GM20000 (cell line): Measurements from ENCODE around the gene OR10AD1.
"Not testable (repeated sequence)": the region's sequence is repeated elsewhere in the genome, so short reads cannot be mapped to it uniquely, and the experiment has no call there.

ENCODE experiments used
- DNase-seq: peaks from one replicate; pipeline ENCODE4 v3.0.0; 2012; ENCODE audit warnings: low spot score
- CTCF ChIP-seq: IDR thresholded peaks from 2 replicates; pipeline ENCODE4 v1.5.1; 2012; ENCODE audit warnings: mild to moderate bottlenecking, control low read depth; ENCODE audit errors: extremely low read depth, missing control alignments

OR10AD1 gene

DNA sequence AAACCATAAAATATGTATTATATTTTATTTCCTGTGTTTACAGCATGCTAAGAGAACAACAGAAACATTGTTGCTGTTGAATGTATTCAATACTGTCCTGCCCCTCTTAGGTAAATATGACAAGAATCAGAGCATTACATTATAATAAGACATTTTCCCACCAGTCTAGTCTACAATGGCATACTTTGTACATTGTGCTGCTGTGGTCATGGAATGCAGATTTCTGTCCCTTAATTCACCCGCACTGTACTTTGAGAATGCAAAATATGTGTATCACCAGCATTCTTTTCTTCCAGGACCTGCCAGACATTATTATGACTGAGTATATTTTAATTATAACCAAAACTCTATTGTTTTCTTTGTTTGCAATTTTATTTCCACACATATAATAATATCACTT is 16.5 kb upstream of the OR10AD1 start:
- DNase-seq = no peak
- TF ChIP-seq CTCF = no peak

GRCh38 chr12:48216785-48217184 is 13.7 kb upstream of the OR10AD1 start:
- TF ChIP-seq CTCF = no peak
- DNase-seq = no peak

- DNase-seq = not testable (repeated sequence)
Measured at GRCh38 chr12:48209495-48209894, 6.4 kb upstream of the OR10AD1 start.

GRCh38 chr12:48202766-48203165 is 326 bp downstream of the OR10AD1 start:
- TF ChIP-seq CTCF = no peak
- no peak for DNase-seq

DNA sequence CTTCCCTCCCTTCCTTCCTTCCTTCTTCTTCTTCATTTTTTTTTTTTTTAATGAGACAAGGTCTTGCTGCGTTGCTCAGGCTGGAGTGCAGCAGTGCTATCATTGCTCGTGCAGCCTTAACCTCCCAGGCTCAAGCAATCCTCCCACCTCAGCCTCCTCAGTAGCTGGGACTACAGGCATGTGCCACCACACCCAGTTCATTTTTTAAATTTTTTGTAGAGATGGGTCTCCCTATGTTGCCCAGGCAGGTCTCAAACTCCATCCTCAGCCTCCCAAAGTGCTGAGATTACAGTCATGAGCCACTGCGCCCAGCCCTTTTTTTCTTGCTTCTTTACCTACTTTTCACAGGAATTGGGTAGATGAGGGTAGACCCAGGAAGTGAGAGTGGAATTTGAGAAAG is 1.6 kb downstream of the OR10AD1 start:
- DNase-seq = no peak
- no peak for TF ChIP-seq CTCF

DNA sequence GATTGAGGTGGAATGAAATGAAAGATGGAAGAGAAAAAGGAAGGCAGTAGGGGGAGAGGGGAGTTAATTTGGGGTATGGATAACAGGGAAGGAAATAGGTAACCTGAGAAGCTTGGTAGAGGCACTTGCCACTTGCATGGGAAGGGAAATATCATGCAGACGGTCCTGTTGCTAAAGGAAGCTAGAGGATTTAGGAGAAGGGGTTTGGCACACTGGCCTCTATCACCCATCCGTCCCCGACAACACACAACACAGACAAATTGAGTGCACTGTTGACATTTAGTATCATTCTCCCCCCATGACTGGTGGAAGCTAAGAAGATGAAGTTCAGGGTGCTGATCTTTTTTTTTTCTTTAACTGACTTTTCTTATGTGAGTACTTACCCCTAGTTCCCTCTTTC is 2.0 kb downstream of the OR10AD1 start:
- no peak for DNase-seq
- no peak for TF ChIP-seq CTCF

GRCh38 chr12:48199774-48200221 is 3.3 kb downstream of the OR10AD1 start:
- TF ChIP-seq CTCF = no peak
- no peak for DNase-seq

GRCh38 chr12:48198985-48199384 is 4.1 kb downstream of the OR10AD1 start:
- no peak for TF ChIP-seq CTCF
- DNase-seq = no peak
